ENCODE data around the gene POFUT2.
A peak's percentile ranks its signal among the peaks of the same experiment; 100 is the strongest.

POFUT2 gene

DNA sequence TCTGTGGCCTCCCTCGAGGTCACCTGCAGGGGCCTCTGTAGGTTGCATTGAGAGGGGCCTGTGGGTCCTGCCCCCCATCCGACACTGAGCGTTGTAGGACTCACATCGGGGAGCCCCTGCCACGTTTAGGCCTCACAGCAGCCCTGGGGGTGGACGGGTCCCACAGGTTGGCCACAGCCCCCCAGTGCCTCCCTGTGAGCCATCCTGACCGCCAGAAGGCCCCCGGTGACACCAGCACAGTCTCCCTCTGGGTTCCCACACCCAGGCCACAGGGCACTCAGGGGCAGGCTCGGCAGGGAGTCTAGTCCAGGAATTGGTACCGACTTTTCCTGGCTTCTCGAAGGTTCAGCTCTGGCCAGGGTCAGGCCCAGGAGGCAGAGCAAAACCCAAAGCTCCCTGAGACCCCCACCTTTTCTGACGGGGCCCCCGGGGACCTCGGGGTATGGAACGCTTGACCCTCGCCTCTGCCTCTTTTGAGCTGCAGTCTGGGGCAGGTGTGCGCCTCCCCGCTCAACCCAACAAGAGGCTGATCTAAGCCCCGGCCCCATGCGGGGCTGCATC, 13.9 kb upstream of the POFUT2 start:
- Mint-ChIP-seq H3K36me3 (ENCODE audit: low read depth) (no peaks in the 10 kb centered on the region), H3K4me1 (ENCODE audit: low read depth) (no peaks in the 10 kb centered on the region), H3K27me3 (no peaks in the 10 kb centered on the region), H3K9me3 (no peaks in the 10 kb centered on the region), H3K27ac (no peak overlapping the region), H3K4me3 (no peak overlapping the region)
- intact Hi-C loops (cut with micrococcal nuclease) = no loop called here

DNA sequence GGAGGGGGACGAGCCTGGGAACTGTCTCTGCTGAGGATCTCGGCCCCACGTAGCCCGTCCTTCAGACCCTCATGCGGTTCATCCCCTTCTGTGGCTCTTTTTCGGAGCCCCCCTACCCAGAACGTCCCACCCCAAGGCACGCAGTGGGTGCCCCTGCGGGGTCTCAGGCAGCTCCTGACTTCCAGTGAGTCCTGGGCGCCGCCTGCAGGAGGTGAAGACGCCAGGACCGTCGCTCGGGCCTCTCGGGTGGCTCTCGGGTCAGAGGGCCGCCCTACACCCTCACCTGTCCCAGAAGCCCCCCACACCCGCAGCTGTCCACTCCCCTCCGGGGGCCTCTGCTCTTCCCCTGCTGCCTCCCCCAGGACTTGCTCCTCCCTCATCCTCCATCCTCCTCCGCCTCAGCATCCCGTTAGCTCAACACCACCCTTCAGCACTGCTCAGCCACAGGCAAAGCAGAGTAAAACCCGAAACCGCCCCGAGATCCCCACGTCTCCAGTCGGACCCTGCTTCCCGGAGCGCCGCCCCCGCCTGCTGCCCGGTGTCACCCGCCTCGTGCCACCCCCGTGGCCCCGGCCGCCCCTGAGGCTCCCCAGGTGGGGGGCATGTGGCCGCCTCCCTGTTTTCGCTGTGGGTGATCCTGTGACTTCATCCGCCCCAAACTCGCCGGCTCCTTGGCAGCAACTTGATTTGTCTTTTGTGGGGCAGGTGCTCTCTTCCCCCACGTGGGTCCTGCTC, 13.3 kb upstream of the POFUT2 start:
- Mint-ChIP-seq H3K4me1 (ENCODE audit: low read depth) (no peaks in the 10 kb centered on the region), H3K4me3 (no peak overlapping the region), H3K27me3 (no peaks in the 10 kb centered on the region), H3K36me3 (ENCODE audit: low read depth) (no peaks in the 10 kb centered on the region), H3K27ac (no peak overlapping the region), H3K9me3 (no peaks in the 10 kb centered on the region)
- intact Hi-C loops (cut with micrococcal nuclease) = no loop called here

DNA sequence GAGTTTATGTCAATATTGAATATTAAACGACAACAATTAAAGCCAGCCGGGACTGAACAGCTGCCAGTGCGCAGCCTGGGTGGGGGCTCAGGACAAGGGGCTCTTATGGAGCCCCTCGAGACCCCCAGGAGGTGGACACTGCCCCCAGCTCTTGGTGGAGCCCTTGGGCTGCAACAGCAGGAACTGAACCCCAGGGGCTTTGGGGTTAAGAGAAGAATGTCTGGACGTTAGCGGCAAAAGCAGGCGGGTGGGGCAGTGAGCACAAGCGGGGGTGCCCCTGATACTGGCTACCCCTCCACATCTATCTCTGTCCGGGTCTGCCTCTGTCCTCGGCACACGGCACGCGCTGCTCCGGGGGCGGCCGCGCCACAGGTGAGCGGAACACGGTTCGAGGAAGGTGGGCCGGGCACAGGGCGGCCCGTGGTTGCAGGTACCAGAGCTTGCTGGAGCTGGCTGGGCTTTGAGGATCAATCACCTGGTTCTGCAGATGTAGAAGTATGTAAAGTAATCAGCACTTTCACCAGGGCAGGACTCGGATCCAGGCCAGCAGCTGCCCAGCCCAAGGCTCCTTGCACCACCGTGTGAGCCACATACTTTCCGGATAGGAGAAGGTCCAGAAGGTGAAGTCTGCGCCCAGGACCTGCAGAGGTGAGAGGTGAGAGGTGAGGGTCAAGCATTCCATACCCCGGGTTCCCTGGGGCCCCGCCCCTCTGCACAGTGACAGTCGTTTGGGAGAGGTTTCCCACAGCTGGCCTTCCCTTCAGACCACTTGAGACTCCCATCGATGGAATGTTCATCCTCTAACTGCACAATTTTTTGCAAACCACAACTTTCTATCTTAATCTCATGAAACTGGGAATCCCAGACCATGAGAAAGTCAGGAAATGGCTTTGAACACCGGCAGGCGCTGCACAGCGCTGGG, 12.4 kb upstream of the POFUT2 start:
- intact Hi-C loops (cut with micrococcal nuclease) = no loop called here
- Mint-ChIP-seq H3K4me3 (no peak overlapping the region), H3K27me3 (peaks cover 7% of the 10 kb centered on the region), H3K36me3 (ENCODE audit: low read depth) (no peaks in the 10 kb centered on the region), H3K27ac (no peak overlapping the region), H3K9me3 (no peaks in the 10 kb centered on the region), H3K4me1 (ENCODE audit: low read depth) (no peaks in the 10 kb centered on the region)

DNA sequence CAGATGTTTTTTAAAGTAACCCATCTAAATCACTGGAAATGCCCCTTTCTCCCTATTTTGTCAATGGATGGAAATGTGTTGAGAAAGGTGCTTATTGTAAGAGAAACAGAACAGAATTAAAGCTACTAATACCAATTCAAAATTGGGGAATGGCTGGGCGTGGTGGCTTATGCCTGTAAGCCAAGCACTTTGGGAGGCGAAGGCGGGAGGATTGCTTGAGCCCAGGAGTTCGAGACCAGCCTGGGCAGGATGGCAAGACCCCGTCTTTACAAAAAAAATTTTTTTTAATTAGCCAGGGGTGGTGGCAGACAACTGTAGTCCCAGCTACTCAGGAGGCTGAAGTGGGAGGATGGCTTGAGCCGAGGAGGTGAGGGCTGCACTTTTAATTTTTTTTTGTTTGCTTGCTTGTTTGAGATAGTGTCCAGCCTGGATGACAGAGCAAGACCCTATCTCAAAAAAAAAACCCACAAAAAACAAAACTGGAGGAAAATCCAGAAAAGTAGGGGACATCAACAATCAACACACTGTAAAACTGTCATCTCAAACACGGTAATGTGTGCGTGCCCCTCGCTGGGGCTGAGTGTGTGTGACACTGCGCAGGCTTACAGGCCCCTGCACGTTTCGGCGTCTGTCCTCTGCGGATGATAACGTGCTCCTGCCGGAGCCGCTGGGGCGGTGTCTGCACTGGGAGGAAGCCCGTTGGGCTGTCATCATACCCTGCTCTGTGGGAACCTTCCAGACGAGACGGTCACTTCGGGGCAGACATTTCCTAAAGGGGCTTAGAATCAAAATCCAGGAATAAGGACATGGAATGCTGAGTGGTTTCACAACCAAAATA, 11.6 kb upstream of the POFUT2 start:
- Mint-ChIP-seq H3K4me3 (no peak overlapping the region), H3K27me3 (peaks cover 15% of the 10 kb centered on the region), H3K9me3 (no peaks in the 10 kb centered on the region), H3K36me3 (ENCODE audit: low read depth) (no peaks in the 10 kb centered on the region), H3K4me1 (ENCODE audit: low read depth) (peaks cover 8% of the 10 kb centered on the region), H3K27ac (no peak overlapping the region)
- intact Hi-C loops (cut with micrococcal nuclease) = no loop called here

DNA sequence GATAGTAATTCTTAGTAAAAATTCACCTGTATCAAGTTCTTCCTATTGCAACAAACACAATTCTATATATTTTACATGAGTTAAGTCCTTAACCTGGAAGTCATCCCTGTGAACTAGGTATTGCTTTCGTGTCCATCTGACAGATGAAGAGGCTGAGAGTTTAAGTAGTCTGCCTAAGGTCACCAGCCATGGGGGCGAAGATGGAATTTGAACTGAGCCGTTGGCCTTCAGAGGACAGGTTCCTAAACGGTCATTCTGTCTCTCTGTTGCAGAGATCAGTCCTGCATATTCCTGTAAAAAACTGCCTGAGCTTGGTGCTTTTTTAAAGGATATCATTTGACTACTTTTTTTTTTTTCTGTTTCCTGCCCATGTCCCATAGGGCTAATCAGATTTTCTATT, 10.2 kb upstream of the POFUT2 start:
- Mint-ChIP-seq H3K27me3 (peaks cover 27% of the 10 kb centered on the region), H3K9me3 (no peaks in the 10 kb centered on the region), H3K27ac (no peak overlapping the region), H3K4me3 (no peak overlapping the region), H3K36me3 (ENCODE audit: low read depth) (no peaks in the 10 kb centered on the region), H3K4me1 (ENCODE audit: low read depth) (peaks cover 14% of the 10 kb centered on the region)
- intact Hi-C loops (cut with micrococcal nuclease) = no loop called here

DNA sequence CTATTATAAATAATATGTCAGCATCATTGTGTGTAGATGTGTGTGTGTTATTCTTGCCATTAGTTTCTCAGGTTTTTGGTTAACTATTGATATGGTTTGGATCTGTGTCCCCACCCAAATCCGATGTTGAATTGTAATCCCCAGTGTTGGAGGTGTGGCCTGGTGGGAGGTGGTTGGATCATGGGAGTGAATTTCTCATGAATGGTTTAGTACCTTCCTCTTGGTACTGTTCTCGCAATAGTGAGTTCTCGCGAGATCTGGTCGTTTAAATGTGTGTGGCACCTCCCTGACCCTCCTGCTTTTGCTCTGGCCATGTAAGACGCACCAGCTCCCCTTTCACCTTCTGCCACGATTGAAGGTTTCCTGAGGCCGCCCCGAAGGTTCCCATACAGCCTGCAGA, 9.6 kb upstream of the POFUT2 start:
- Mint-ChIP-seq H3K4me1 (ENCODE audit: low read depth) (peaks cover 20% of the 10 kb centered on the region), H3K4me3 (no peak overlapping the region), H3K36me3 (ENCODE audit: low read depth) (no peaks in the 10 kb centered on the region), H3K9me3 (no peaks in the 10 kb centered on the region), H3K27ac (no peak overlapping the region), H3K27me3 (peaks cover 29% of the 10 kb centered on the region)
- intact Hi-C loops (cut with micrococcal nuclease) = no loop called here

DNA sequence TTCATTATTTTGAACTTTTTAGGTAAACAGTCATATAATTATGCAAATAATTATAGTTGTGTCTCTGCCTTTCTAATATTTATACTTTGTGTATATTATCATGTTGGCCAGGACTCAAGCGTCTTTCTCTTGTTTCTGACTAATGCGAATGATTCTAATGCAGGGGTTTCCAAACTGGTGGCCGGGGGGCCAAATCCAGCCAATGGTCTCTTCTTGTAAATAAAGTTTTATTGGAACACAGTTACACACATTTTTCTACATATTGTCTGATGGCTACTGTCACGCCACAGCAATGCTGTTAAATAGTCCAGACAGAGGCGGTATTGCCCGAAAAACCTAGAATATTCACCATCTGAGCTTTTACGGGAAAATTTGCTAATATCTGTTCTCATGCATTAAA, 8.9 kb upstream of the POFUT2 start:
- Mint-ChIP-seq H3K4me1 (ENCODE audit: low read depth) (peaks cover 23% of the 10 kb centered on the region), H3K27me3 (peaks cover 29% of the 10 kb centered on the region), H3K27ac (no peak overlapping the region), H3K36me3 (ENCODE audit: low read depth) (no peaks in the 10 kb centered on the region), H3K9me3 (no peaks in the 10 kb centered on the region), H3K4me3 (no peak overlapping the region)
- intact Hi-C loops (cut with micrococcal nuclease) = no loop called here

DNA sequence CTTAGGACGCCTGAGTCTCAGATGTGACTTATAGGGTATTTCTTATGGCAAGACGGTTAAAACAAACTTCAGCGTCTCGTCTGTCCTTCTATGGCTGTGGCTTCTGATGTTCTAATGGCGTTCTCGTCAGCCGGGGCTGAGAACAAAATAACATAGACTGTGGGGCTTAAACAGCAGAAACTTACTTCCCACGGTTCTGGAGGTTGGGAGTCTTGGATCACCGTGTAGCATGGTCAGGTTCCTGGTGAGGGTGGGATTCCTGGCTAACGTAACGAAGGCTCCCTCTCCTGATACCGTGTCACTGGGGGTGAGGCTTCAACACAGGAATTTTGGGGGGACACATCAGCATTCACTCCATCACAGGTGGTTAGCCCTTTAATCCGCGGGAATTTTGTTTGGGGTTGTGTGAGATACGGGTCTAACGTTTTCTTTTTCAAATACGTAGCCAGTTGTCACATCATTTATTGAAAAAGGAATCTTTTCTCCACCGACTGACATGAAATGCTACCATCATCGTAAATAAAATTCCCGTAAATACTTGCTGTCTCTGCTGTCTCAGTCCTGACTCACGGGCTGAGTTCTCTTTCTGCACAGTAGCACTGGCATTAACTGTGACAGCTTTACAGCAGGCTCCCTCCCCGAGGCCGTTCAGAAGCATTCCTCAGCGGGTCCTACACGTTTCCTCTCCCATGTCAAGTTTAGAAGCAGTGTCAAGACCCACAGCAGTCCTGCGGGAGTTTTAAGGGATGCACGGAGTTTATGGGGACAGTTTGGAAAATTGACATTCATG, 8.1 kb upstream of the POFUT2 start:
- intact Hi-C loops (cut with micrococcal nuclease) = no loop called here
- Mint-ChIP-seq H3K27ac (no peak overlapping the region), H3K4me1 (ENCODE audit: low read depth) (peaks cover 26% of the 10 kb centered on the region), H3K36me3 (ENCODE audit: low read depth) (no peaks in the 10 kb centered on the region), H3K4me3 (no peak overlapping the region), H3K9me3 (no peaks in the 10 kb centered on the region), H3K27me3 (peaks cover 29% of the 10 kb centered on the region)

DNA sequence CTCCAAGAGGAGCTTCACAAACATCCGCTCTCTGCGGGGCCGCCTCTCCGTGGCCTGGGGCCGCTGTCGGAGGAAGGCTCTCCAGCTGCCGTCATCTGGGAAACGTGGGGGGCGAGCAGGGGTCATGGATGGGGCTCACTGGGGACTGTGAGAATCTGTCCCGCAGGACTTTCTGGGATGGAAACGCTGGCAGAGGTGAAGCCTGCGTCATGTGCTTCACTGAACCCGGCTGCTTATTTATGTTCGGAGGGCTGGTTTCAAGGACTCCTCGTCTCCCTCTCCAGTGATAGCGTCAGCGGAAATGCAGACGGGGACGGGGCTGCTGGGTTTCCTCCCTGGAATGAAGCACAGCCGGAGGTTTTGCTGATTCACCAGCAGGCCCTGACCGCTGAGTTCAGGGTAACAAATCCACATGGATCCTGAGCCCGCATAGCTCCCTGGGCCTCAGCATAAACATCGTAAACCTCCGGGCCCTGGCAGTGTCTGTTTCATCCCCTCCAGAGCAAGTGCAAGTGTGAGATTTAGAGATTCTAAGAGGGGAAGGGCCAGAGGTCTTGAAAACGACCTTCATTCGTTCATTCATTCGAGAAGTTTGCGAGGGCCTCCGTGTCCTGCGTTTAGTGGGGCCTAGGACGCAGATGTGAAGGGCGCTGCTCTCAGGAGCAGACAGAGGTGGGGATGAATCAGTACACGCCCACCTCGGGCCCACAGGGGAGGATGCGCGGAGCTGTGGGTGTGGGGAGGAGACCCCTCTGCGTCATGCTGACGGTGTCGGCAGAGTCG, 7.0 kb upstream of the POFUT2 start:
- no peaks in the 10 kb centered on the region for H3K36me3 Mint-ChIP-seq (ENCODE audit: low read depth)
- H3K27ac Mint-ChIP-seq = peak overlapping the region; percentile 33
- peaks cover 29% of the 10 kb centered on the region for H3K27me3 Mint-ChIP-seq
- H3K4me1 Mint-ChIP-seq (ENCODE audit: low read depth) = peaks cover 32% of the 10 kb centered on the region
- H3K9me3 Mint-ChIP-seq = no peaks in the 10 kb centered on the region
- H3K4me3 Mint-ChIP-seq = no peak overlapping the region
- intact Hi-C loops (cut with micrococcal nuclease) = no loop called here

DNA sequence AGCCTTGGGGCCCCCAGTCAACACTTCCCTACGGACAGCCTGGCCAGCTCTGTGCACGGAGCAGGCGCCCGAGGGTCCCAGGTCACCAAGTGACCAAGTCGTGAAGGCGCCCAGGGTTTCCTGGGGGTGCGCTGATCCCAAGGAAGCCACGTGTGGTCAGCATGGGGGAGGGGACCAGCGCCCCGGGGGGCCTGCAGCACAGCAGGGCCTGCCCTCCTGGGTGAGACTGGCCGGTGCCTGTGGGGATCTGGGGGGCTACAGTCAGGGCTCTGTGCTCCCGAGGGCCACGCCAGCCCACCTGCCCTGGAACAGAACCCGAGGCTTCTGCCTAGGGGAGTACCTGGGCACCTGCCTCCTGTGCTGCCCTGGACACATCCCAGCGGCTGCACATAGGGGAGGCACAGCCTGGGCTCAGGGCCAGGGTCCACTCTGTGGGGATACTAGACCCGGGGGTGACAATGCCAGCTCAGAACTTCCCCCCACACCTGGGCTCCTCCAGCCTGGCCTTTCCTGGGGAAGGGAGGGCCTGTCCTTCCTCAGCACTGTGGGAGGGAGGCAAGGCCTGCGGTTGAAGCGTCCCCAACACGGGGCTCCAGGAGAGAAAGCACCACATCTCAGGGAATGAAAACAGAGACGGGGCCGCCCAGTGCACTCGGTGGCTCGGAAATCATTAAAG, 6.2 kb upstream of the POFUT2 start:
- Mint-ChIP-seq H3K4me3 (no peak overlapping the region), H3K36me3 (ENCODE audit: low read depth) (no peaks in the 10 kb centered on the region), H3K9me3 (no peaks in the 10 kb centered on the region), H3K27ac (no peak overlapping the region), H3K4me1 (ENCODE audit: low read depth) (peaks cover 32% of the 10 kb centered on the region), H3K27me3 (peaks cover 29% of the 10 kb centered on the region)
- intact Hi-C loops (cut with micrococcal nuclease) = loop anchor here (2.0 kb wide), 2 partner anchors 15 to 527 kb away; no protein-coding TSS in a partner anchor

DNA sequence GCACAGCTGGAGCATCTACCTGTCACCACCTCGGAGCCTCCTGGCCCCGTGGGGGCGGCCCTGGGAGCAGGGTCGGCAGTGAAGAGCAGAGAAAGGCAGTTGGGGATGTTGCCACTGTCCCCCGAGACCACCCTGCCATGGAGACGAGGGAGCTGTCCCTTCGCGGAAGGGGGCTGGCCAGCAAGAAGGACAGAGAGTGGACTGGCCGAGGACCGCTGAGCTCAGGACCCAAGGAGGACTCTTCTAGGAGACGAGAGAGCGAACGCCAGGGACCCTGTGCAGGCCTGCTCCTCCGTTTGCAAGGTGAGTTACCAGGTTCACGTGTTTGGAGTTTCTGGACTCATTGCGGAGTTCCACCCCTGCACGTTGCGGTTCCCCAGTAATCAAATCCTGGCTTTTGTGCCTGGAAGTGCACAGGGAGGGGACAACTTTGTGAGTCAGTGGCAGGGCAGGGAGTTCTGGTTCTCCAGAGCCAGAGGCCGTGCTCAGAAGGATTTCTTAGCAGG, 5.6 kb upstream of the POFUT2 start:
- intact Hi-C loops (cut with micrococcal nuclease) = loop anchor here (2.0 kb wide), 2 partner anchors 16 to 528 kb away; no protein-coding TSS in a partner anchor
- Mint-ChIP-seq H3K27ac (peak overlapping the region; percentile 37), H3K9me3 (no peaks in the 10 kb centered on the region), H3K36me3 (ENCODE audit: low read depth) (no peaks in the 10 kb centered on the region), H3K4me1 (ENCODE audit: low read depth) (peaks cover 32% of the 10 kb centered on the region), H3K4me3 (no peak overlapping the region), H3K27me3 (peaks cover 29% of the 10 kb centered on the region)
